H9 (cell line): ENCODE data around the gene SPRED2. TPM values are rescaled to one million over a fixed set of nuclear protein-coding genes. Genes with fewer than 3 reads are reported as not detected.

Experiments
- DNase-seq: peaks from one replicate; pipeline ENCODE4 v3.0.0-alpha.2; 2017
- H2AFZ ChIP-seq: one replicate; pipeline ENCODE4 v1.6.1; 2013; ENCODE audit warnings: mild to moderate bottlenecking, low read length, control low read depth, moderate library complexity
- H2AK5ac ChIP-seq: 2 replicates; pipeline ENCODE4 v1.6.1; 2013; ENCODE audit warnings: low read length, control low read depth, mixed read lengths; ENCODE audit not compliant: insufficient read length
- H2BK120ac ChIP-seq: one replicate; pipeline ENCODE4 v1.6.1; 2013; ENCODE audit warnings: low read depth, mild to moderate bottlenecking, low read length, control low read depth, inconsistent platforms; ENCODE audit not compliant: poor library complexity, severe bottlenecking
- H2BK12ac ChIP-seq: 2 replicates; pipeline ENCODE4 v1.6.1; 2013; ENCODE audit warnings: low read length, control low read depth, mixed read lengths, low read depth; ENCODE audit not compliant: insufficient read length
- H2BK15ac ChIP-seq: 2 replicates; pipeline ENCODE4 v1.6.1; 2013; ENCODE audit warnings: low read depth, low read length, control low read depth
- H2BK20ac ChIP-seq: one replicate; pipeline ENCODE4 v1.6.1; 2013; ENCODE audit warnings: low read depth, mild to moderate bottlenecking, low read length, control low read depth, inconsistent platforms; ENCODE audit not compliant: poor library complexity, severe bottlenecking
- H2BK5ac ChIP-seq: 2 replicates; pipeline ENCODE4 v1.6.1; 2013; ENCODE audit warnings: low read length, control low read depth, mixed read lengths; ENCODE audit not compliant: insufficient read length
- H3K14ac ChIP-seq: 2 replicates; pipeline ENCODE4 v1.6.1; 2013; ENCODE audit warnings: low read length, control low read depth; ENCODE audit not compliant: insufficient read depth
- H3K18ac ChIP-seq: 2 replicates; pipeline ENCODE4 v1.6.1; 2013; ENCODE audit warnings: low read depth, mild to moderate bottlenecking, mixed read lengths, low read length, control low read depth; ENCODE audit not compliant: insufficient read length
- H3K23ac ChIP-seq: 2 replicates; pipeline ENCODE4 v1.6.1; 2013; ENCODE audit warnings: low read length, control low read depth, mixed read lengths, low read depth; ENCODE audit not compliant: insufficient read length
- H3K23me2 ChIP-seq: 2 replicates; pipeline ENCODE4 v1.6.1; 2013; ENCODE audit warnings: low read depth, mild to moderate bottlenecking, mixed read lengths, low read length, control low read depth; ENCODE audit not compliant: insufficient read length, poor library complexity, severe bottlenecking
- H3K27ac ChIP-seq: 2 replicates; pipeline ENCODE4 v1.5.1; 2013; ENCODE audit warnings: low read length, control low read depth, mixed read lengths, low read depth; ENCODE audit not compliant: insufficient read length
- H3K27me3 ChIP-seq: 2 replicates; pipeline ENCODE4 v1.6.1; 2013; ENCODE audit warnings: low read length, control low read depth, inconsistent platforms; ENCODE audit not compliant: insufficient read depth
- H3K4ac ChIP-seq: 2 replicates; pipeline ENCODE4 v1.6.1; 2013; ENCODE audit warnings: low read depth, mild to moderate bottlenecking, control low read depth, inconsistent platforms, low read length, moderate library complexity
- H3K4me1 ChIP-seq: 2 replicates; pipeline ENCODE4 v1.6.1; 2013; ENCODE audit warnings: low read length, control low read depth, inconsistent platforms; ENCODE audit not compliant: insufficient read depth
- H3K4me2 ChIP-seq: 2 replicates; pipeline ENCODE4 v1.6.1; 2013; ENCODE audit warnings: low read length, control low read depth, mixed read lengths; ENCODE audit not compliant: insufficient read length, insufficient read depth
- H3K56ac ChIP-seq: 2 replicates; pipeline ENCODE4 v1.6.1; 2013; ENCODE audit warnings: low read depth, mild to moderate bottlenecking, mixed read lengths, low read length, control low read depth; ENCODE audit not compliant: insufficient read length
- H3K79me1 ChIP-seq: 2 replicates; pipeline ENCODE4 v1.6.1; 2013; ENCODE audit warnings: low read depth, mild to moderate bottlenecking, moderate library complexity, low read length, control low read depth, inconsistent platforms; ENCODE audit not compliant: insufficient read depth, poor library complexity, severe bottlenecking
- H3K79me2 ChIP-seq: 2 replicates; pipeline ENCODE4 v1.6.1; 2013; ENCODE audit warnings: low read length, control low read depth, inconsistent platforms; ENCODE audit not compliant: insufficient read depth
- H3K9ac ChIP-seq: 2 replicates; pipeline ENCODE4 v1.6.1; 2013; ENCODE audit warnings: low read length, control low read depth, mixed read lengths; ENCODE audit not compliant: insufficient read length; ENCODE audit errors: extremely low read depth
- H3K9me3 ChIP-seq: one replicate; pipeline ENCODE4 v1.6.1; 2013; ENCODE audit warnings: low read depth, low read length, inconsistent platforms; ENCODE audit not compliant: control insufficient read depth
- H3T11ph ChIP-seq: one replicate; pipeline ENCODE4 v1.6.1; 2013; ENCODE audit warnings: mild to moderate bottlenecking, low read length, control low read depth, inconsistent platforms
- H4K20me1 ChIP-seq: one replicate; pipeline ENCODE4 v1.6.1; 2013; ENCODE audit not compliant: control insufficient read depth, insufficient read length, insufficient read depth
- H4K5ac ChIP-seq: 2 replicates; pipeline ENCODE4 v1.6.1; 2013; ENCODE audit warnings: low read depth, mild to moderate bottlenecking, mixed read lengths, low read length, control low read depth; ENCODE audit not compliant: insufficient read length
- H4K8ac ChIP-seq: replicated peaks from 2 replicates; pipeline ENCODE4 v1.6.1; 2013; ENCODE audit warnings: low read length, control low read depth, mixed read lengths, low read depth; ENCODE audit not compliant: insufficient read length
- H4K91ac ChIP-seq: 2 replicates; pipeline ENCODE4 v1.6.1; 2013; ENCODE audit warnings: low read depth, mild to moderate bottlenecking, moderate library complexity, mixed read lengths, low read length, control low read depth; ENCODE audit not compliant: insufficient read length
- H3K27ac Mint-ChIP-seq, 3 experiments: 2 replicates in 2 of 3; 3 replicates in 1 of 3; pipeline ENCODE4 v1.8.0; 2020 to 2021; ENCODE audit warnings: mixed read lengths in 3 of 3, mild to moderate bottlenecking in 1 of 3, moderate library complexity in 1 of 3
- H3K27me3 Mint-ChIP-seq: 2 replicates; pipeline ENCODE4 v1.8.0; 2021; ENCODE audit warnings: low read depth, mild to moderate bottlenecking, moderate library complexity, mixed read lengths
- H3K36me3 Mint-ChIP-seq, 3 experiments: 2 replicates in 2 of 3; 3 replicates in 1 of 3; pipeline ENCODE4 v1.8.0; 2020 to 2021; ENCODE audit warnings: low read depth in 3 of 3, mixed read lengths in 3 of 3; ENCODE audit not compliant: insufficient read depth in 1 of 3
- H3K4me1 Mint-ChIP-seq, 2 experiments: 2 replicates each; pipeline ENCODE4 v1.8.0; 2020; ENCODE audit warnings: mixed read lengths in 2 of 2
- H3K4me3 Mint-ChIP-seq, 2 experiments: 2 replicates in 1 of 2; 3 replicates in 1 of 2; pipeline ENCODE4 v1.8.0; 2020 to 2021; ENCODE audit warnings: mild to moderate bottlenecking in 2 of 2, mixed read lengths in 2 of 2, moderate library complexity in 1 of 2
- H3K9me3 Mint-ChIP-seq, 2 experiments: 2 replicates in 1 of 2; 3 replicates in 1 of 2; pipeline ENCODE4 v1.8.0; 2020; ENCODE audit warnings: mild to moderate bottlenecking in 2 of 2, mixed read lengths in 2 of 2, moderate library complexity in 1 of 2
- CTCF ChIP-seq: fragments of 200-600 bp; sonication (generic); conservative IDR thresholded peaks from 3 replicates; pipeline ENCODE4 v1.8.0; 2021; ENCODE audit warnings: antibody characterized with exemption, mild to moderate bottlenecking
- WGBS: extraction: QIAGEN DNeasy Blood & Tissue Kit; methylation state at CpG from one replicate; pipeline ENCODE4 v1.1.7; 2013; ENCODE audit warnings: missing lambda C conversion rate, low lambda C conversion rate, mixed read lengths; ENCODE audit not compliant: insufficient read length; ENCODE audit errors: extremely low coverage; 5-methylcytosine and 5-hydroxymethylcytosine counted together
- total RNA-seq: library from RNA; stranded (reverse); gene quantifications from 2 replicates; pipeline ENCODE4 v1.2.1, GENCODE V29; 2021

Gene SPRED2
- total RNA-seq, 1 experiment from 2014 or later, result 23.5 TPM

DNA sequence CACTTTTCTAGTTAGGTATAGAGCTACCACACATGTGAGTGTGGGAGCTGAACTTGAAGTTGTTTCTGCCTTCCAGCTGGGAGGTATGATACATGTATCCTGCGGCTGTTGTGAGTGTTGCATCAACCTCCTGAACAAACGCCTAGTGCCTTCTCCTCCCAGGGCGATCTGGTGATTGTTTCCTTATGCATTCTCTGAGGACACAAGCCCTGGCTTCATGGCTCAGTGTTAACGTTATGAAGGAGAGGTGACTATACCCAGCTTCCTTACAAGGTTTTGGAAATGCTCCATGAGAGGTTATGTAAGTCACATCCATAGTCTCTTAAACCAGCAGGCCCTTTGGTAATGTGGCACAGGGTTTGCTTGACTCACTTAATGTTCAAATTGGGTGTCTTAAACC, 64.9 kb downstream of the SPRED2 start:
- no peak for DNase-seq
- Histone ChIP-seq H3K18ac (no peak overlapping the region), H4K20me1 (no peaks in the 10 kb centered on the region), H3K23ac (no peak overlapping the region), H2BK20ac (no peak overlapping the region), H2BK5ac (no peak overlapping the region), H3K4me2 (no peak overlapping the region), H3K9me3 (no peaks in the 10 kb centered on the region), H3K27ac (no peak overlapping the region), H3K27me3 (no peaks in the 10 kb centered on the region), H3K56ac (no peak overlapping the region), H4K5ac (no peak overlapping the region), H4K91ac (no peak overlapping the region), H3K14ac (no peak overlapping the region), H3K4ac (no peak overlapping the region), H4K8ac (no peak overlapping the region), H2AFZ (no peak overlapping the region), H3K23me2 (no peaks in the 10 kb centered on the region), H3K9ac (no peak overlapping the region), H3K79me1 (no peaks in the 10 kb centered on the region), H2BK120ac (no peak overlapping the region), H2BK15ac (no peak overlapping the region), H3K79me2 (peaks cover 3% of the 10 kb centered on the region; the same call in 1 of the 2 replicates), H2AK5ac (no peak overlapping the region), H3T11ph (no peak overlapping the region), H3K4me1 (peaks cover 5% of the 10 kb centered on the region), H2BK12ac (no peak overlapping the region)
- H3K27me3 Mint-ChIP-seq, result no peaks in the 10 kb centered on the region
- no CpG with 5 or more reads among the region's 4 CpGs for WGBS
- no peak for TF ChIP-seq CTCF
- no peak overlapping the region for H3K4me3 Mint-ChIP-seq
- H3K9me3 Mint-ChIP-seq, result no peaks in the 10 kb centered on the region
- H3K27ac Mint-ChIP-seq, result no peak overlapping the region
- H3K4me1 Mint-ChIP-seq, result peaks cover 26 to 30% of the 10 kb centered on the region in 2 experiments
- no peaks in the 10 kb centered on the region for H3K36me3 Mint-ChIP-seq
